GM23338 (cell line): ENCODE data around the gene PDE6A. TPM values are rescaled to one million over a fixed set of nuclear protein-coding genes. Genes with fewer than 3 reads are reported as not detected.

Source experiments
- ATAC-seq: fragments of 200-7000 bp; cut with Tn5 transposase; 3 replicates; pipeline ENCODE4 v1.9.1; 2020
- DNase-seq: peaks from one replicate; pipeline ENCODE4 v3.0.0-alpha.2; 2015; ENCODE audit warnings: low spot score
- H2AFZ ChIP-seq: fragments of 200-600 bp; sonication (generic); 2 replicates; pipeline ENCODE4 v1.8.0; 2016; ENCODE audit warnings: antibody characterized with exemption, mild to moderate bottlenecking, moderate library complexity
- H3F3A ChIP-seq: fragments of 200-600 bp; sonication (generic); replicated peaks from 2 replicates; pipeline ENCODE4 v1.8.0; 2017; ENCODE audit warnings: antibody characterized with exemption, mixed run types, low read depth
- H3K27ac ChIP-seq: fragments of 200-600 bp; sonication (generic); 2 replicates; pipeline ENCODE4 v1.6.1; 2016; ENCODE audit warnings: low read depth
- H3K27me3 ChIP-seq: fragments of 200-600 bp; sonication (generic); 2 replicates; pipeline ENCODE4 v1.8.0; 2016; ENCODE audit warnings: mild to moderate bottlenecking, mixed run types, moderate library complexity; ENCODE audit not compliant: insufficient read depth
- H3K36me3 ChIP-seq: fragments of 200-600 bp; sonication (generic); 2 replicates; pipeline ENCODE4 v1.8.0; 2016; ENCODE audit warnings: mild to moderate bottlenecking; ENCODE audit not compliant: insufficient read depth
- H3K4me1 ChIP-seq: fragments of 200-600 bp; sonication (generic); 2 replicates; pipeline ENCODE4 v1.8.0; 2016; ENCODE audit warnings: mild to moderate bottlenecking, moderate library complexity; ENCODE audit not compliant: insufficient read depth
- H3K4me2 ChIP-seq: fragments of 200-600 bp; sonication (generic); 2 replicates; pipeline ENCODE4 v1.7.1; 2017; ENCODE audit warnings: mixed run types
- H3K4me3 ChIP-seq: fragments of 200-600 bp; sonication (generic); 2 replicates; pipeline ENCODE4 v1.6.1; 2016; ENCODE audit warnings: mixed run types
- H3K79me2 ChIP-seq: fragments of 200-600 bp; sonication (generic); replicated peaks from 2 replicates; pipeline ENCODE4 v1.8.0; 2017; ENCODE audit warnings: mild to moderate bottlenecking; ENCODE audit not compliant: insufficient read depth
- H3K9me2 ChIP-seq: fragments of 200-600 bp; sonication (generic); 2 replicates; pipeline ENCODE4 v1.8.0; 2017; ENCODE audit not compliant: insufficient read depth
- H4K20me1 ChIP-seq: fragments of 200-600 bp; sonication (generic); replicated peaks from 2 replicates; pipeline ENCODE4 v1.8.0; 2017; ENCODE audit warnings: mild to moderate bottlenecking; ENCODE audit not compliant: insufficient read depth
- H3K27ac Mint-ChIP-seq: 2 replicates; pipeline ENCODE4 v1.8.0; 2020; ENCODE audit warnings: inconsistent platforms, mild to moderate bottlenecking, moderate library complexity, mixed read lengths
- H3K27me3 Mint-ChIP-seq: 3 replicates; pipeline ENCODE4 v1.8.0; 2022; ENCODE audit warnings: low read depth, mild to moderate bottlenecking, moderate library complexity, mixed read lengths, inconsistent platforms; ENCODE audit not compliant: insufficient read depth, poor library complexity
- H3K36me3 Mint-ChIP-seq: 3 replicates; pipeline ENCODE4 v1.8.0; 2021; ENCODE audit warnings: low read depth, mild to moderate bottlenecking, inconsistent platforms, moderate library complexity, mixed read lengths
- H3K4me1 Mint-ChIP-seq: 3 replicates; pipeline ENCODE4 v1.8.0; 2020; ENCODE audit warnings: mild to moderate bottlenecking, inconsistent platforms, mixed read lengths
- H3K4me3 Mint-ChIP-seq: 3 replicates; pipeline ENCODE4 v1.8.0; 2021; ENCODE audit warnings: moderate library complexity, mild to moderate bottlenecking, inconsistent platforms, mixed read lengths
- H3K9me3 Mint-ChIP-seq: 3 replicates; pipeline ENCODE4 v1.8.0; 2020; ENCODE audit warnings: moderate library complexity, mild to moderate bottlenecking, inconsistent platforms, mixed read lengths
- CREB1 ChIP-seq: fragments of 250-450 bp; sonication (Bioruptor Pico); IDR thresholded peaks from 2 replicates; pipeline ENCODE4 v1.5.0; 2020; ENCODE audit warnings: low read depth, mild to moderate bottlenecking, moderate library complexity
- EZH2phosphoT487 ChIP-seq: fragments of 200-600 bp; sonication (generic); IDR thresholded peaks from one replicate; pipeline ENCODE4 v1.8.1; 2018; ENCODE audit warnings: antibody characterized with exemption; ENCODE audit not compliant: unreplicated experiment
- JUNB ChIP-seq: IDR thresholded peaks from one replicate; pipeline ENCODE4 v1.6.1; 2016; ENCODE audit warnings: antibody characterized with exemption; ENCODE audit not compliant: unreplicated experiment
- NANOG ChIP-seq: IDR thresholded peaks from 2 replicates; pipeline ENCODE4 v1.6.1; 2016; ENCODE audit warnings: antibody characterized with exemption, borderline replicate concordance
- POLR2AphosphoS5 ChIP-seq: IDR thresholded peaks from 2 replicates; pipeline ENCODE4 v1.6.1; 2016; ENCODE audit warnings: antibody characterized with exemption, low read depth
- STAT1 ChIP-seq: IDR thresholded peaks from one replicate; pipeline ENCODE4 v1.6.1; 2016; ENCODE audit warnings: antibody characterized with exemption; ENCODE audit not compliant: unreplicated experiment
- ZNF114 ChIP-seq: fragments of 250-450 bp; sonication (Bioruptor Pico); IDR thresholded peaks from 2 replicates; pipeline ENCODE4 v1.5.0; 2020; ENCODE audit warnings: mild to moderate bottlenecking, moderate library complexity
- polyA plus RNA-seq: library from polyadenylated mRNA; unstranded; fragments of >200 nt; fragmentation: Nextera tagmentation; extraction: Ambion mirVana; gene quantifications from 2 replicates; pipeline ENCODE4 v1.2.1, GENCODE V29; 2016
- total RNA-seq: library from RNA; depleted of rRNA; stranded (reverse); fragments of >200 nt; shearing (Covaris generic); gene quantifications from 2 replicates; pipeline ENCODE4 v1.2.3, GENCODE V29; 2014
- TF ChIP-seq, protein P1 (sequence below): fragments of 250-450 bp; sonication (Bioruptor Pico); IDR thresholded peaks from 2 replicates; pipeline ENCODE4 v1.5.0; 2020; ENCODE audit warnings: mild to moderate bottlenecking, moderate library complexity
- TF ChIP-seq, protein P2 (sequence below), 2 experiments: fragments of 200-600 bp in 1 of 2; sonication (generic) in 1 of 2; conservative IDR thresholded peaks; 2 replicates each; pipeline versions ENCODE4 v1.5.1 to v1.6.1; 2016 to 2017; ENCODE audit warnings: antibody characterized with exemption in 2 of 2, low read depth in 2 of 2, mild to moderate bottlenecking in 2 of 2, moderate library complexity in 1 of 2
- TF ChIP-seq, protein P3 (sequence below): IDR thresholded peaks from 2 replicates; pipeline ENCODE4 v1.6.1; 2016; ENCODE audit warnings: antibody characterized with exemption

PDE6A gene
- total and polyA plus RNA-seq, 2 experiments from 2014 or later: 0.08 TPM; not detected in 1

DNA sequence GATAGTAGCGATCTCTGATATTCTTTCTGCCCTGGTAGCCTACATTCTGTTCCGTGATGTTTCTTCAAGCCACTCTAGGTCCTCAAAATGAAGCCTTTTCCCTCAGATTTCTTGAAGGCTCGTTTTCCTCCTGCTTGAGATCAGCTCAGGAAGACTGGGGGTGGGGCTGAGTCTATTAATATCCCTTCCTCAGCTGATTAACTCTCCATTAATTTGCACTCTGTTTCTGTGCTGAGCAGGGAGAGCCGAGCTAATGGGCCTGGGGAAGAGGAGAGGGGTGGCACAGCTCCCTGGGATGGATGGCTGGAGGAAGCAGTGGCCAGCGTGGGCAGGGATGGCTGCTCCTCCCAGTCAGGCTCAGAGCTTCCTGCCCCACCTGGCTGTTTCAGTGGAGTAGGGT, 121.2 kb downstream of the PDE6A start:
- Mint-ChIP-seq H3K27me3 (peaks cover 4% of the 10 kb centered on the region), H3K36me3 (peaks cover 3% of the 10 kb centered on the region; the same call in 1 of the 3 replicates), H3K9me3 (no peaks in the 10 kb centered on the region; the same call in 2 of the 3 replicates), H3K4me3 (no peak overlapping the region), H3K27ac (no peak overlapping the region), H3K4me1 (peaks cover 22% of the 10 kb centered on the region)
- Histone ChIP-seq H3K4me1 (peaks cover 8% of the 10 kb centered on the region), H3K27me3 (no peaks in the 10 kb centered on the region), H2AFZ (no peak overlapping the region), H3K9me2 (no peaks in the 10 kb centered on the region), H3K79me2 (no peaks in the 10 kb centered on the region; the same call in none of the 2 replicates), H3K4me3 (no peak overlapping the region), H3F3A (no peaks in the 10 kb centered on the region), H3K27ac (no peak overlapping the region), H3K36me3 (no peaks in the 10 kb centered on the region), H3K4me2 (no peak overlapping the region), H4K20me1 (peaks cover 2% of the 10 kb centered on the region; the same call in 1 of the 2 replicates)
- TF ChIP-seq, protein P1, sequence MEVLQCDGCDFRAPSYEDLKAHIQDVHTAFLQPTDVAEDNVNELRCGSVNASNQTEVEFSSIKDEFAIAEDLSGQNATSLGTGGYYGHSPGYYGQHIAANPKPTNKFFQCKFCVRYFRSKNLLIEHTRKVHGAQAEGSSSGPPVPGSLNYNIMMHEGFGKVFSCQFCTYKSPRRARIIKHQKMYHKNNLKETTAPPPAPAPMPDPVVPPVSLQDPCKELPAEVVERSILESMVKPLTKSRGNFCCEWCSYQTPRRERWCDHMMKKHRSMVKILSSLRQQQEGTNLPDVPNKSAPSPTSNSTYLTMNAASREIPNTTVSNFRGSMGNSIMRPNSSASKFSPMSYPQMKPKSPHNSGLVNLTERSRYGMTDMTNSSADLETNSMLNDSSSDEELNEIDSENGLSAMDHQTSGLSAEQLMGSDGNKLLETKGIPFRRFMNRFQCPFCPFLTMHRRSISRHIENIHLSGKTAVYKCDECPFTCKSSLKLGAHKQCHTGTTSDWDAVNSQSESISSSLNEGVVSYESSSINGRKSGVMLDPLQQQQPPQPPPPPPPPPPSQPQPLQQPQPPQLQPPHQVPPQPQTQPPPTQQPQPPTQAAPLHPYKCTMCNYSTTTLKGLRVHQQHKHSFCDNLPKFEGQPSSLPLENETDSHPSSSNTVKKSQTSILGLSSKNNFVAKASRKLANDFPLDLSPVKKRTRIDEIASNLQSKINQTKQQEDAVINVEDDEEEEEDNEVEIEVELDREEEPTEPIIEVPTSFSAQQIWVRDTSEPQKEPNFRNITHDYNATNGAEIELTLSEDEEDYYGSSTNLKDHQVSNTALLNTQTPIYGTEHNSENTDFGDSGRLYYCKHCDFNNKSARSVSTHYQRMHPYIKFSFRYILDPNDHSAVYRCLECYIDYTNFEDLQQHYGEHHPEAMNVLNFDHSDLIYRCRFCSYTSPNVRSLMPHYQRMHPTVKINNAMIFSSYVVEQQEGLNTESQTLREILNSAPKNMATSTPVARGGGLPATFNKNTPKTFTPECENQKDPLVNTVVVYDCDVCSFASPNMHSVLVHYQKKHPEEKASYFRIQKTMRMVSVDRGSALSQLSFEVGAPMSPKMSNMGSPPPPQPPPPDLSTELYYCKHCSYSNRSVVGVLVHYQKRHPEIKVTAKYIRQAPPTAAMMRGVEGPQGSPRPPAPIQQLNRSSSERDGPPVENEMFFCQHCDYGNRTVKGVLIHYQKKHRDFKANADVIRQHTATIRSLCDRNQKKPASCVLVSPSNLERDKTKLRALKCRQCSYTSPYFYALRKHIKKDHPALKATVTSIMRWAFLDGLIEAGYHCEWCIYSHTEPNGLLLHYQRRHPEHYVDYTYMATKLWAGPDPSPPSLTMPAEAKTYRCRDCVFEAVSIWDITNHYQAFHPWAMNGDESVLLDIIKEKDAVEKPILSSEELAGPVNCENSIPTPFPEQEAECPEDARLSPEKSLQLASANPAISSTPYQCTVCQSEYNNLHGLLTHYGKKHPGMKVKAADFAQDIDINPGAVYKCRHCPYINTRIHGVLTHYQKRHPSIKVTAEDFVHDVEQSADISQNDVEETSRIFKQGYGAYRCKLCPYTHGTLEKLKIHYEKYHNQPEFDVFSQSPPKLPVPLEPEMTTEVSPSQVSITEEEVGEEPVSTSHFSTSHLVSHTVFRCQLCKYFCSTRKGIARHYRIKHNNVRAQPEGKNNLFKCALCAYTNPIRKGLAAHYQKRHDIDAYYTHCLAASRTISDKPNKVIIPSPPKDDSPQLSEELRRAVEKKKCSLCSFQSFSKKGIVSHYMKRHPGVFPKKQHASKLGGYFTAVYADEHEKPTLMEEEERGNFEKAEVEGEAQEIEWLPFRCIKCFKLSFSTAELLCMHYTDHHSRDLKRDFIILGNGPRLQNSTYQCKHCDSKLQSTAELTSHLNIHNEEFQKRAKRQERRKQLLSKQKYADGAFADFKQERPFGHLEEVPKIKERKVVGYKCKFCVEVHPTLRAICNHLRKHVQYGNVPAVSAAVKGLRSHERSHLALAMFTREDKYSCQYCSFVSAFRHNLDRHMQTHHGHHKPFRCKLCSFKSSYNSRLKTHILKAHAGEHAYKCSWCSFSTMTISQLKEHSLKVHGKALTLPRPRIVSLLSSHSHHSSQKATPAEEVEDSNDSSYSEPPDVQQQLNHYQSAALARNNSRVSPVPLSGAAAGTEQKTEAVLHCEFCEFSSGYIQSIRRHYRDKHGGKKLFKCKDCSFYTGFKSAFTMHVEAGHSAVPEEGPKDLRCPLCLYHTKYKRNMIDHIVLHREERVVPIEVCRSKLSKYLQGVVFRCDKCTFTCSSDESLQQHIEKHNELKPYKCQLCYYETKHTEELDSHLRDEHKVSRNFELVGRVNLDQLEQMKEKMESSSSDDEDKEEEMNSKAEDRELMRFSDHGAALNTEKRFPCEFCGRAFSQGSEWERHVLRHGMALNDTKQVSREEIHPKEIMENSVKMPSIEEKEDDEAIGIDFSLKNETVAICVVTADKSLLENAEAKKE (CRISPR knock-in tag): no peak
- TF ChIP-seq CREB1 (CRISPR knock-in tag) (no peak), EZH2phosphoT487 (no peak), POLR2AphosphoS5 (no peak), JUNB (no peak), NANOG (no peak), ZNF114 (CRISPR knock-in tag) (no peak), STAT1 (no peak)
- TF ChIP-seq, protein P2, sequence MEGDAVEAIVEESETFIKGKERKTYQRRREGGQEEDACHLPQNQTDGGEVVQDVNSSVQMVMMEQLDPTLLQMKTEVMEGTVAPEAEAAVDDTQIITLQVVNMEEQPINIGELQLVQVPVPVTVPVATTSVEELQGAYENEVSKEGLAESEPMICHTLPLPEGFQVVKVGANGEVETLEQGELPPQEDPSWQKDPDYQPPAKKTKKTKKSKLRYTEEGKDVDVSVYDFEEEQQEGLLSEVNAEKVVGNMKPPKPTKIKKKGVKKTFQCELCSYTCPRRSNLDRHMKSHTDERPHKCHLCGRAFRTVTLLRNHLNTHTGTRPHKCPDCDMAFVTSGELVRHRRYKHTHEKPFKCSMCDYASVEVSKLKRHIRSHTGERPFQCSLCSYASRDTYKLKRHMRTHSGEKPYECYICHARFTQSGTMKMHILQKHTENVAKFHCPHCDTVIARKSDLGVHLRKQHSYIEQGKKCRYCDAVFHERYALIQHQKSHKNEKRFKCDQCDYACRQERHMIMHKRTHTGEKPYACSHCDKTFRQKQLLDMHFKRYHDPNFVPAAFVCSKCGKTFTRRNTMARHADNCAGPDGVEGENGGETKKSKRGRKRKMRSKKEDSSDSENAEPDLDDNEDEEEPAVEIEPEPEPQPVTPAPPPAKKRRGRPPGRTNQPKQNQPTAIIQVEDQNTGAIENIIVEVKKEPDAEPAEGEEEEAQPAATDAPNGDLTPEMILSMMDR (conservative IDR thresholded peaks at IDR 0.05; ENCODE audit: low read depth in 2 of 2): no peak
- TF ChIP-seq, protein P3, sequence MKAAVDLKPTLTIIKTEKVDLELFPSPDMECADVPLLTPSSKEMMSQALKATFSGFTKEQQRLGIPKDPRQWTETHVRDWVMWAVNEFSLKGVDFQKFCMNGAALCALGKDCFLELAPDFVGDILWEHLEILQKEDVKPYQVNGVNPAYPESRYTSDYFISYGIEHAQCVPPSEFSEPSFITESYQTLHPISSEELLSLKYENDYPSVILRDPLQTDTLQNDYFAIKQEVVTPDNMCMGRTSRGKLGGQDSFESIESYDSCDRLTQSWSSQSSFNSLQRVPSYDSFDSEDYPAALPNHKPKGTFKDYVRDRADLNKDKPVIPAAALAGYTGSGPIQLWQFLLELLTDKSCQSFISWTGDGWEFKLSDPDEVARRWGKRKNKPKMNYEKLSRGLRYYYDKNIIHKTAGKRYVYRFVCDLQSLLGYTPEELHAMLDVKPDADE: no peak
- ATAC-seq (no peak), DNase-seq (no peak)
